Stimulated activated effector memory CD8-positive, alpha-beta T cell treated with anti-CD3 and anti-CD28 coated beads, Interleukin-12 subunit alpha, Interleukin-12 subunit beta, amount 100 ng/mL, for 72 hours (primary cell): ENCODE results near the gene STRIP1.

Experiments used
- ATAC-seq: fragments of 150-1000 bp; cut with Tn5 transposase; 2 replicates; pipeline ENCODE4 v1.10.0; 2021
- DNase-seq, 2 donors: peaks; one replicate each; pipeline ENCODE4 v3.0.0; 2021 to 2022; ENCODE audit warnings: low spot score in 2 of 2
- H3K27ac Mint-ChIP-seq: one replicate; pipeline ENCODE4 v1.8.0; 2022; ENCODE audit warnings: mild to moderate bottlenecking, mixed read lengths
- H3K36me3 Mint-ChIP-seq: one replicate; pipeline ENCODE4 v1.8.0; 2022; ENCODE audit warnings: mild to moderate bottlenecking, mixed read lengths
- H3K4me1 Mint-ChIP-seq: one replicate; pipeline ENCODE4 v1.8.0; 2022; ENCODE audit warnings: mixed read lengths
- H3K4me3 Mint-ChIP-seq: one replicate; pipeline ENCODE4 v1.8.0; 2022; ENCODE audit warnings: mild to moderate bottlenecking, mixed read lengths
- H3K9me3 Mint-ChIP-seq: one replicate; pipeline ENCODE4 v1.8.0; 2022; ENCODE audit warnings: mixed read lengths

STRIP1 gene

GRCh38 chr1:110034451-110035235, at the start of gene STRIP1:
Gene STRIP1, plus strand, starts transcription at chr1:110034624. Its CDS starts 14 bp downstream, at chr1:110034638.
- Mint-ChIP-seq H3K4me3 (peak within 1 kb of the TSS; percentile 85), H3K27ac (peak within 1 kb of the TSS; percentile 84), H3K36me3 (peaks cover 40% of the 10 kb centered on the region), H3K9me3 (no peaks in the 10 kb centered on the region), H3K4me1 (peaks cover 36% of the 10 kb centered on the region)
- ATAC-seq (peak; percentile 96), DNase-seq (peak; percentile 78 to 95)

- Mint-ChIP-seq H3K4me1 (peaks cover 46% of the 10 kb centered on the region), H3K36me3 (peaks cover 9% of the 10 kb centered on the region), H3K27ac (peak overlapping the region; percentile 99), H3K4me3 (peak overlapping the region; percentile 93), H3K9me3 (no peaks in the 10 kb centered on the region)
- ATAC-seq (no peak), DNase-seq (no peak)
These were observed 49.0 kb upstream of the STRIP1 start for GRCh38 chr1:109985247-109986053.

GRCh38 chr1:109986054-109986444, 48.4 kb upstream of the STRIP1 start:
- Mint-ChIP-seq H3K4me3 (peak overlapping the region; percentile 93), H3K9me3 (no peaks in the 10 kb centered on the region), H3K36me3 (peaks cover 9% of the 10 kb centered on the region), H3K4me1 (peaks cover 51% of the 10 kb centered on the region), H3K27ac (peak overlapping the region; percentile 99)
- DNase-seq (no peak), ATAC-seq (no peak)

GRCh38 chr1:109988349-109988914, 46.0 kb upstream of the STRIP1 start:
- H3K9me3 Mint-ChIP-seq = no peaks in the 10 kb centered on the region
- no peak for DNase-seq
- no peak for ATAC-seq
- peaks cover 64% of the 10 kb centered on the region for H3K4me1 Mint-ChIP-seq
- no peak overlapping the region for H3K4me3 Mint-ChIP-seq
- H3K36me3 Mint-ChIP-seq = peaks cover 9% of the 10 kb centered on the region
- H3K27ac Mint-ChIP-seq = no peak overlapping the region

- H3K4me1 Mint-ChIP-seq = peaks cover 64% of the 10 kb centered on the region
- no peak for ATAC-seq
- H3K36me3 Mint-ChIP-seq = peaks cover 9% of the 10 kb centered on the region
- H3K27ac Mint-ChIP-seq = no peak overlapping the region
- H3K9me3 Mint-ChIP-seq = no peaks in the 10 kb centered on the region
- H3K4me3 Mint-ChIP-seq = no peak overlapping the region
- no peak for DNase-seq
These were observed 44.7 kb upstream of the STRIP1 start for GRCh38 chr1:109989506-109990301.

GRCh38 chr1:109990302-109990653, 44.1 kb upstream of the STRIP1 start:
- no peaks in the 10 kb centered on the region for H3K9me3 Mint-ChIP-seq
- H3K36me3 Mint-ChIP-seq = peaks cover 11% of the 10 kb centered on the region
- H3K27ac Mint-ChIP-seq = no peak overlapping the region
- no peak overlapping the region for H3K4me3 Mint-ChIP-seq
- DNase-seq (no peak), ATAC-seq (no peak)
- peaks cover 62% of the 10 kb centered on the region for H3K4me1 Mint-ChIP-seq

GRCh38 chr1:109991400-109991925, 43.0 kb upstream of the STRIP1 start:
- peaks cover 50% of the 10 kb centered on the region for H3K4me1 Mint-ChIP-seq
- ATAC-seq (no peak), DNase-seq (no peak)
- no peak overlapping the region for H3K27ac Mint-ChIP-seq
- no peaks in the 10 kb centered on the region for H3K9me3 Mint-ChIP-seq
- no peak overlapping the region for H3K4me3 Mint-ChIP-seq
- peaks cover 21% of the 10 kb centered on the region for H3K36me3 Mint-ChIP-seq

- H3K27ac Mint-ChIP-seq = peak overlapping the region; percentile 37
- peaks cover 36% of the 10 kb centered on the region for H3K4me1 Mint-ChIP-seq
- peaks cover 21% of the 10 kb centered on the region for H3K36me3 Mint-ChIP-seq
- DNase-seq (no peak), ATAC-seq (peak; percentile 86)
- H3K4me3 Mint-ChIP-seq = no peak overlapping the region
- H3K9me3 Mint-ChIP-seq = no peaks in the 10 kb centered on the region
These were observed 40.5 kb upstream of the STRIP1 start for GRCh38 chr1:109993885-109994284.

- no peaks in the 10 kb centered on the region for H3K9me3 Mint-ChIP-seq
- no peak overlapping the region for H3K27ac Mint-ChIP-seq
- DNase-seq = no peak
- peaks cover 20% of the 10 kb centered on the region for H3K36me3 Mint-ChIP-seq
- no peak overlapping the region for H3K4me3 Mint-ChIP-seq
- peaks cover 36% of the 10 kb centered on the region for H3K4me1 Mint-ChIP-seq
- ATAC-seq = no peak
These were observed 39.8 kb upstream of the STRIP1 start for GRCh38 chr1:109994654-109995053.

GRCh38 chr1:109995536-109995935, 38.9 kb upstream of the STRIP1 start:
- ATAC-seq = no peak
- no peak for DNase-seq
- Mint-ChIP-seq H3K27ac (no peak overlapping the region), H3K4me1 (peaks cover 30% of the 10 kb centered on the region), H3K4me3 (no peak overlapping the region), H3K9me3 (no peaks in the 10 kb centered on the region), H3K36me3 (peaks cover 12% of the 10 kb centered on the region)

- no peak for DNase-seq
These were observed 37.9 kb upstream of the STRIP1 start for GRCh38 chr1:109996476-109996875.

GRCh38 chr1:109997204-109997866, 37.1 kb upstream of the STRIP1 start:
- Mint-ChIP-seq H3K4me1 (peaks cover 15% of the 10 kb centered on the region), H3K4me3 (no peak overlapping the region), H3K36me3 (peaks cover 12% of the 10 kb centered on the region), H3K27ac (no peak overlapping the region), H3K9me3 (no peaks in the 10 kb centered on the region)
- ATAC-seq = no peak
- no peak for DNase-seq

More at GRCh38 chr1:109996476-109996875, 37.9 kb upstream of the STRIP1 start:
- ATAC-seq = no peak
- peaks cover 21% of the 10 kb centered on the region for H3K4me1 Mint-ChIP-seq
- H3K27ac Mint-ChIP-seq = peak overlapping the region; percentile 34
- H3K9me3 Mint-ChIP-seq = no peaks in the 10 kb centered on the region
- peaks cover 12% of the 10 kb centered on the region for H3K36me3 Mint-ChIP-seq
- no peak overlapping the region for H3K4me3 Mint-ChIP-seq

- Mint-ChIP-seq H3K27ac (no peak overlapping the region), H3K9me3 (no peaks in the 10 kb centered on the region), H3K36me3 (peaks cover 12% of the 10 kb centered on the region), H3K4me1 (peaks cover 19% of the 10 kb centered on the region), H3K4me3 (no peak overlapping the region)
- DNase-seq (no peak), ATAC-seq (no peak)
These were observed 36.6 kb upstream of the STRIP1 start for GRCh38 chr1:109997867-109998229.

GRCh38 chr1:110002695-110003094, 31.7 kb upstream of the STRIP1 start:
- Mint-ChIP-seq H3K9me3 (no peaks in the 10 kb centered on the region), H3K4me1 (peaks cover 29% of the 10 kb centered on the region), H3K27ac (peak overlapping the region; percentile 73), H3K4me3 (no peak overlapping the region), H3K36me3 (peaks cover 4% of the 10 kb centered on the region)
- DNase-seq = no peak
- ATAC-seq = no peak
